Osteoblast (primary cell): ENCODE data around the gene AFF2. TPM values are rescaled to one million over a fixed set of nuclear protein-coding genes. Genes with fewer than 3 reads are reported as not detected.

Source experiments
- DNase-seq: peaks from one replicate; pipeline ENCODE4 v3.0.0; 2011; ENCODE audit warnings: low spot score, mixed read lengths; ENCODE audit not compliant: insufficient read length; ENCODE audit errors: missing footprints
- H2AFZ ChIP-seq: 2 replicates; pipeline ENCODE4 v1.6.0; 2011; ENCODE audit warnings: mild to moderate bottlenecking, low read length
- H3K27ac ChIP-seq: 2 replicates; pipeline ENCODE4 v1.5.1; 2011; ENCODE audit warnings: mild to moderate bottlenecking, low read depth, low read length, moderate library complexity
- H3K27me3 ChIP-seq: 2 replicates; pipeline ENCODE4 v1.6.0; 2012; ENCODE audit warnings: mild to moderate bottlenecking, control low read depth, inconsistent platforms, low read length, moderate library complexity; ENCODE audit not compliant: insufficient read depth
- H3K36me3 ChIP-seq: 2 replicates; pipeline ENCODE4 v1.5.1; 2011; ENCODE audit warnings: mild to moderate bottlenecking, low read length, control low read depth, moderate library complexity; ENCODE audit not compliant: insufficient read depth
- H3K4me1 ChIP-seq: 2 replicates; pipeline ENCODE4 v1.5.1; 2011; ENCODE audit warnings: mild to moderate bottlenecking, low read length, control low read depth, moderate library complexity; ENCODE audit not compliant: insufficient read depth
- H3K4me2 ChIP-seq: 2 replicates; pipeline ENCODE4 v1.6.0; 2011; ENCODE audit warnings: mild to moderate bottlenecking, low read length; ENCODE audit not compliant: insufficient read depth
- H3K4me3 ChIP-seq: fragments of 200-600 bp; sonication (generic); 3 replicates; pipeline ENCODE4 v1.5.1; 2012; ENCODE audit warnings: mild to moderate bottlenecking, low read length, inconsistent platforms; ENCODE audit not compliant: insufficient read depth
- H3K79me2 ChIP-seq: 2 replicates; pipeline ENCODE4 v1.6.0; 2012; ENCODE audit warnings: mild to moderate bottlenecking, low read length, control low read depth, inconsistent platforms; ENCODE audit not compliant: insufficient read depth
- H3K9me3 ChIP-seq: 2 replicates; pipeline ENCODE4 v1.5.1; 2011; ENCODE audit warnings: low read depth, low read length, control low read depth
- H4K20me1 ChIP-seq: 2 replicates; pipeline ENCODE4 v1.6.0; 2012; ENCODE audit warnings: mild to moderate bottlenecking, low read length, control low read depth; ENCODE audit not compliant: insufficient read depth
- CTCF ChIP-seq: IDR thresholded peaks from 2 replicates; pipeline ENCODE4 v1.5.1; 2011; ENCODE audit warnings: mild to moderate bottlenecking, low read depth, low read length, moderate library complexity; ENCODE audit errors: extremely low read depth
- total RNA-seq: library from RNA; depleted of rRNA; stranded (reverse); fragments of >200 nt; gene quantifications from 2 replicates; pipeline ENCODE4 v1.2.3, GENCODE V29; 2012

The AFF2 gene
- total RNA-seq, 1 donor = 10.9 TPM

DNA sequence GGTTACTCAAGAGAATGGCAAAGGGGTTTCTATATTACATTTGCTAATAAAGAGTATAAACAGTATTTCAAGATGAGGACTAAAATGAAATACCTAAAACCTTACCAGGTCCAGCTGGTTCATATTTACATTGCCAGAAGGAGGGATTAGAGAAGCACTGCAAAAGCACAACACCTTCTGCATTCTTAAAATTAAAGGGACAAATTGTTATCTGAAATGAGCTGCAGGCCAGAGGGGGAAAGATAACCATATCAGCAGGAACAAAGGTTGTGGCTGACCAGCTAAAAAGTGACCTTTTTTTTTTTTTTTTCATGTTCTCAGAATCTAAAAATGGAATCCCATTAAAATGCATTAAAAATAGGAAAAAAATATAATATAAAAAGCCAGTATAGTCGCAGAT, 39.7 kb downstream of the AFF2 start:
- no peak for TF ChIP-seq CTCF
- no peaks in the 10 kb centered on the region for H3K79me2 ChIP-seq
- no peaks in the 10 kb centered on the region for H3K27me3 ChIP-seq

GRCh38 chrX:148540671-148541583, 40.5 kb downstream of the AFF2 start:
- H3K4me1 ChIP-seq = no peaks in the 10 kb centered on the region
- H2AFZ ChIP-seq = no peak overlapping the region
- no peaks in the 10 kb centered on the region for H3K36me3 ChIP-seq
- no peaks in the 10 kb centered on the region for H4K20me1 ChIP-seq
- H3K27me3 ChIP-seq = no peaks in the 10 kb centered on the region
- H3K79me2 ChIP-seq = no peaks in the 10 kb centered on the region
- H3K9me3 ChIP-seq = no peaks in the 10 kb centered on the region
- no peak for DNase-seq
- H3K4me2 ChIP-seq = no peak overlapping the region
- no peak overlapping the region for H3K4me3 ChIP-seq
- no peak overlapping the region for H3K27ac ChIP-seq
- no peak for TF ChIP-seq CTCF

More for the DNA sequence above, 39.7 kb downstream of the AFF2 start:
- Histone ChIP-seq H2AFZ (no peak overlapping the region), H3K36me3 (no peaks in the 10 kb centered on the region), H3K4me1 (no peaks in the 10 kb centered on the region), H3K4me2 (no peak overlapping the region), H4K20me1 (no peaks in the 10 kb centered on the region), H3K4me3 (no peak overlapping the region), H3K27ac (no peak overlapping the region), H3K9me3 (no peaks in the 10 kb centered on the region)
- no peak for DNase-seq

DNA sequence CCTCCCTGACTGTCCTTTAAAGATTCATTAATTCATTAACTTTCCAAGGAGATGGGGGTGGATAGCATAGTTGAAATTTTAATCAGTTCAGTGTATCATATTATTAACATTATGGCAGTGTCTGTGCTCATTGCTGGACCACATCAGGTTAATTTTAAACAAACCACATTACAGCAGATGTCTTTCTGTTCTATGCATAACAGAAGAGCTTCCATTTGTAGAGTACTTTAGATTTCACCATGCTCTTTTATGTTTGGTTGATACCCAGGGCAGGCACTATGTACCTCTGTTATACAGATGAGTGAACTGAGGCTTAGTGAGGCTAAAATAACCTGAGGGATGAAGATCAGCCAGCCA, 41.1 kb downstream of the AFF2 start:
- Histone ChIP-seq H3K79me2 (no peaks in the 10 kb centered on the region), H3K36me3 (no peaks in the 10 kb centered on the region), H4K20me1 (no peaks in the 10 kb centered on the region), H3K9me3 (no peaks in the 10 kb centered on the region), H3K27me3 (no peaks in the 10 kb centered on the region), H3K4me2 (no peak overlapping the region), H3K4me3 (no peak overlapping the region), H3K4me1 (no peaks in the 10 kb centered on the region), H2AFZ (no peak overlapping the region), H3K27ac (no peak overlapping the region)
- no peak for TF ChIP-seq CTCF
- DNase-seq = no peak

GRCh38 chrX:148542481-148543255, 42.3 kb downstream of the AFF2 start:
- no peaks in the 10 kb centered on the region for H3K27me3 ChIP-seq

More at GRCh38 chrX:148542481-148543255, 42.3 kb downstream of the AFF2 start:
- Histone ChIP-seq H3K9me3 (no peaks in the 10 kb centered on the region), H3K79me2 (no peaks in the 10 kb centered on the region), H3K36me3 (no peaks in the 10 kb centered on the region), H2AFZ (no peak overlapping the region), H3K4me3 (no peak overlapping the region), H3K4me1 (no peaks in the 10 kb centered on the region), H4K20me1 (no peaks in the 10 kb centered on the region), H3K4me2 (no peak overlapping the region), H3K27ac (no peak overlapping the region)
- no peak for TF ChIP-seq CTCF
- DNase-seq = no peak
